8988T (cell line): ENCODE data around the gene TBL1XR1.

Experiments
- DNase-seq: peaks from one replicate; pipeline ENCODE4 v3.0.0; 2011

The TBL1XR1 gene

DNA sequence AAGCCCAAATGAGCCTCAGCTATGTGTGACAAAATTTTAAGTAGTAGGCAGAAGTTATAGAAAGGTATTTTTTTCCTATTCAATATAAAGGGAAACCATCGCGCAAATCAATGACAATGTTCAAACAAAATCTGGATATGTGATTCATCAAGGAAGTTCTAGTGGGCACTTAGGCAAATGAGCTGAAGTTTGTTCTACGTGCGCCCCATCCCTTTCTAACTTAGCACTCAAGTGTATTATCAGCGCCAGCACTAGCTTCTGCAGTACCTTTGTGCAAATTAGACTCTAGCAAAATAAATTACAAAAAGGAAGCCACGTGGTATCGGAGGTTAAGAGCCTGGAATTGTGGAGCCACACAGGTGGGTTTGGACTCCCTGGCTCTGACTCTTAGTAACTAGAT lies 91.1 kb downstream of the TBL1XR1 start:
- no peak for DNase-seq

DNA sequence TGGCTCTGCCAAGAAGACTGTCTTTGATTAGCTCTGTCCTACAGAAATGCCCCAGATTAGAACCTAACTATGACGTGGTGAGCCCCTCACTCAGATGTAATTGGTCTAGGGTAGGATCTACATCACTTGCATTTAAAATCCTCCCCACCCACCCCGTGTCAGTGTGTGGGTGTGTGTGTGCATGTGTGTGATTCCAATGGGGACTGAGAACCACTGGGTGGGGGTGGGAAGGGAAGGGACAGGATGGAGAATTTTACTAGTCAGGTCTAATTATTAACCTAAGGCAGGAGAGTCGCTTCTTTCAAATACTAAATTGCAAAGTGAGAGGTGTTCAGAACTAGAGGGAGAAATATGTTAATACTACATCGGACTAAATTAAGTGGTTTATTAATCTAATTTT lies 91.7 kb downstream of the TBL1XR1 start:
- DNase-seq: no peak

DNA sequence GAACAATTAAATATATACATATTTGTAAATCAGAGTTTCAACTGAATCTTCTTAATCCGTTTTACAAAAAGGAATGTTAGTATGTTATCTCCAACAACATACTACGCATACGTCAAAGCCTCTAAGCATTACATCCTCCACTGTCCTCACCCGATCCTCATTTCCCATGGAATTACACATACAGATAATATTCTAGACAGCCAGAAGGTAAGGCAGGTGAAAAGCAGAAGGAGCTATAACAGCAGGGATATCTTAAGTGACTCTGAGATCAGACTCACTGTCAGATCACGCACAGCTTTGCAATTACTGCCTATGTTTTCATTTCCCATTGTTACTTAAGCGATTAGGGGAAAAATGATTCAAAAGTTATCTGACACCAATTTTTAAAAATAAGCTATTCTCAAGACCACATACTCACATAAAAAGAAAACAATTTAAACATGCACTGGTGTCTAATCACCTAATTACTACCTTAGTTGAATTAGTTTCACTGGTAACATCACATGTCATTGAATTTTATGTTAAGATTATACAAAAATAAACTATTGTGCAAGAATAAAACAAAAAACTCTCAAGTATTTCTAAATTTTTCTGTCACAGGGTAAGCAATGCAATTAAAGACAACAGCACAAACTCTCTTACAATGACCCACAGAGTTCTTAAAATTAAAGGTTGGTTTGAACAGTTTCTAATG lies 92.8 kb downstream of the TBL1XR1 start:
- no peak for DNase-seq

DNA sequence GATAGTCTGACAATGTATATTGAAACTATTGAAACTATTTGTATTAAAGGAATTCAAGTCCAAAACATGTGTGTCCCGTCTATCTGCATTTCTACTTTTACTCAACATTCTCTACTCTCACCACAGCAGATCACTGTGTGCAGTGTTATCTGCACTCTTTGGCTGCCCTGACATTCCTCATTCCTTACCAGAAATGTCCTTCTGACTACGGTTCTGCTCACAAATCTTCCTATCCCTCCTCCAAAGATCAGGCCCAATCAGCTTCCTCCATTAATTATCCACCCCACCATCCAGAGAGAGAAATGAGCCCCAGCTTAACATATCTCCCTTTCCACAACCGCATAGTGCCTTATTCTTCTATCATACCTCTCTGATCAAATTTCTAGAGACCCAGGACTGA lies 94.7 kb downstream of the TBL1XR1 start:
- no peak for DNase-seq

DNA sequence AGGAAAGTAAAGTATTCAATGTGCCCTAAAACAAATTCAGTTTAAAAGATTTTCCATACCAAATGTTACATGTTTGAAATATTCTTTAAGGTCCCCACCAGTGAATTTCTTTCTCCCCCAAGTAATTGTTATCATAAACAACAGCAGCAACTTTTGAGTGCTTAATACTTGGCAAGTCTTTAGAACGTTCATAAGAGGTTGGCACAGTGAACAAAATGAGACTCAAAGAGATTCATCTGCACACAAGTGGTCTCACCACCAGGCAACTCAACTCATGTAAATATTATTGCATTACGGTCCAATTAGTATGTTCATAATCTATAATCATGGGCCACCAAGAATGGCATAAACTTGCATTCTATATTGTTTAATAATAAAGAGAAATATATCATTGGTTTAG lies 98.7 kb downstream of the TBL1XR1 start:
- no peak for DNase-seq

DNA sequence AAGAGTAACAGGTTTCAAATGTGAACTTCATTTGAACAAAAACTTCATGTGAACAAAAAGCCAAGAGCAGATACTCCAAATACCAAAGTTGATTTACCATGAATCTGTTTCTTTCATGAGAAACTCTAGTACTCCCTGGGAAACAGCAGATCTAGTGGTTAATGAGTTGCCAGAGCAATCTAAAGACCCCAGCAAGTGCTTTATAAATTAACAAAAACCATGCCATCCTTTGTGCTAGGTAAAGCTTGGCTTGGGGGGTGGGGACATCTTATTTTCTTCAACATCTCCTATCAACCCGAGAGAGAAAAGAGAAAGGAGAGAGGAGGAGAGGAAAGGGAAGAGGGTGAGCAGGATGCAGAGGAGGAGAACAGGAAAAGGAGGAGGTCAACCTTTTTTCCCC lies 100.7 kb downstream of the TBL1XR1 start:
- no peak for DNase-seq

DNA sequence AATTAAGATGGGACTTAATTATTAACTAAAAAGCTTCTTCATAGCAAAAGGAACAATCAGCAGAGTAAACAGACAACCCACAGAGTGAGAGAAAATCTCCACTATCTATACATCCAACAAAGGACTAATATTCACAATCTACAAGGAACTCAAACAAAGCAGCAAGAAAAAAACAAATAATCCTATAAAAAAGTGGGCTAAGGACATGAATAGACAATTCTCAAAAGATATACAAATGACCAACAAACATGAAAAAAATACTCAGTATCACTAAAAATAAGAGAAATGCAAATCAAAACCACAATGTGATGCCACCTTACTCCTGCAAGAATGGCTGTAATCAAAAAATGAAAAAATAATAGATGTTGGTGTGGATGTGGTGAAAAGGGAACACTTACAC lies 103.3 kb downstream of the TBL1XR1 start:
- DNase-seq: no peak

DNA sequence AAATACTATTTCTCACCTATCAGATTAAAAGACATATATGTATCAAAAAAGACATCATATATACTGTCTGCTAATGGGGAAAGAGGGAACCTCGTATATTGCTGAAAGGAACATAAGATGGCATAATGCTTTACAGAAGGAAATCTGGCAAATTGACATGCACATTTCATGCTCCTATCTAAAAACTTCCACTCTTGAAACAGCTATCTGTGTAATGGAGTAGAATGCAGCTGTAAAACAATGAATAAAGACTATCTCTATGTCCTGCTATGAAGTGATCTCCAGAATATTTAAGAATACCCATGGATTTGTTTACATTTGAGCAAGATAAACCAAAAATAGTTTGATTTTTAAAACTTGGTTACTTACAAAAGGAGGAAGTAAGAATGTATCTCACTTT lies 107.4 kb downstream of the TBL1XR1 start:
- DNase-seq: no peak

DNA sequence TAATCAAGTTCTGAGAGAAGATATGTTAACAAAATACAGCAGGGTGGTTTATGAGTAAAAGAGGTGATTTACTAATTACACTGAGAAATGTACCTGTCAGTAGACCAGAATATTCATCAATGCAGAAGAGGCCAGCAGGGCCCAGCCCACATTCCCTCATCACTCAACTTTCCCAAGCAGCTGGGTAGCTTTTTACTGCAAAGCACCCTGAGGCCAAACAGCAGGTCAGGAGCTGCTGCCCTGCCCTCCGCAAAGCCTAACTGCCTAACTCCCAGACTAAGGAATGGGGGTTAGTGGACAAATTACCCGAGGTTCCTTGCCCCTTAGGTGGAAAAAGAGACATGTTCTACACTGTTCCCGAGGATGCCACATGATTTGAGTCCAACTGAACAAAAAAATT lies 108.2 kb downstream of the TBL1XR1 start:
- DNase-seq: no peak

DNA sequence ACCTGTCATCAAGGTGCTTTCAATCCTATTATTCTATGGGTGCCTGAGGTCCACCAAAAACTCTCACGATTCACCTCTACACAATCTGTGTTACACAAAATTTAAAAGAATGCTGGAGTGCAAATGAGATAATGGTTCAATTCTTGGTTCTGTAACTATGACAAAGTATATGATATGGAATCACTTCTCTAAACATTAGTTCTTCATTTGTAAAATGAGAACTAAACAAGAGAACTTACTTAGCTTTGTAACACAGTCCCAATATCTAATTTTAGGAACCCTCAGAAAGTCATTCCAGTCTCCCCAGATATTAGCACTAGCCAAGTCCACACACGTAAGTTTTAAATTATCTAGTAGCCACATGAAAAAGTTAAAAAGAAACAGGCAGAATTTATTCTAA lies 111.5 kb downstream of the TBL1XR1 start:
- DNase-seq: no peak

DNA sequence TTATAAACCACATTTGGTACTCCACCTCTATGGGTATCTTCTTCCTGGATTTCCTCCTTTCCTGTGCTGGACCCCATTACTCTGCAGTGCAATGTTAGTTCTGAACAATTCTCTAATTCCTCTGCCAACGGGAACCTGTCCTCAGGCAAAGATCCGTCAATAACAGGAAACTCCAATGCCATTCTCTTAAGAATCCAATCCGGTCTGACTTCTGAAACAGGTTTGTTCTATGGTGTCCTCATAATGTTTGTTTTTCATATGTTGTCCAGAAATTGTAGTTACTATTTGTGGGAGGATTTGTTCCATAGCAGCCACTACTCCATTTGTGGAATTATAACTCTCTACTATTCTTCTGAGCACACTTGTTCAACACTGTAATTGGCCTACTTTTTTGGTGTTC lies 112.7 kb downstream of the TBL1XR1 start:
- no peak for DNase-seq

DNA sequence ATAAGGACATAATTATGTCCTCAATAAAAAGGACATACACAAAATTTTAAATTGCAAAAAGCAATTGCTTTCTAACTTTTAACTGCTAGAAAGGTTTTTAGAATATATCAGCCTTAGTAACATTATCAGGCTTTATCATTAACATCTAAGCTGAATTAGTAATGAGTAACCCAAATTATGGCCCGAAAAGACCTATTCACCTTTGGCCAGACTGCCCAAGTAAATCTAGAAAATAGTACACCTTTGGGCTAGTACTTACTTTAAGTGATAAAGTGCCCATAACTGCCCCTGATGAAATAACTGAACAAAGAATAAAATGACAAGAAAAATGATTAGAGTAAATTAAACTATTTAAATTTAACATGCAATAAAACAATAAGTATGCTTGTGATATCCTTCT lies 117.2 kb downstream of the TBL1XR1 start:
- no peak for DNase-seq

DNA sequence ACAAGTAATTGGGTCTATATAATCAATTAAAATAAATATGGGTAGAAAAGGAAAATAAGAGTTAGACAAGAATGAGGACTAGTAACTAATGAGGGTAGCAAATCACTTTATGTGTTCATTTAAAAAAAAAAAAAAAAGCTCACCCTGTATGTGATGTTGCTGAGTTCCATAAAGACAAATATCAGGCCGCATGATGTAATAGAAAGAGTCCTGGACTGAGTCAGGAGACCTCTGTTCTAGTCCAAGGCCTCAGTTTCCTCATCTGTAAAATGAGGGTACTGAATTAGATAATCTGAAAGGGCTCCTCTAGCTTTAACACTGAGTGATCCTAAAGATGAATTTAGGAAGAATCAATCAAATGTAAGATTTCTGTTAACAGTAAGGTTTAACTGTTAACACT lies 117.6 kb downstream of the TBL1XR1 start:
- no peak for DNase-seq

DNA sequence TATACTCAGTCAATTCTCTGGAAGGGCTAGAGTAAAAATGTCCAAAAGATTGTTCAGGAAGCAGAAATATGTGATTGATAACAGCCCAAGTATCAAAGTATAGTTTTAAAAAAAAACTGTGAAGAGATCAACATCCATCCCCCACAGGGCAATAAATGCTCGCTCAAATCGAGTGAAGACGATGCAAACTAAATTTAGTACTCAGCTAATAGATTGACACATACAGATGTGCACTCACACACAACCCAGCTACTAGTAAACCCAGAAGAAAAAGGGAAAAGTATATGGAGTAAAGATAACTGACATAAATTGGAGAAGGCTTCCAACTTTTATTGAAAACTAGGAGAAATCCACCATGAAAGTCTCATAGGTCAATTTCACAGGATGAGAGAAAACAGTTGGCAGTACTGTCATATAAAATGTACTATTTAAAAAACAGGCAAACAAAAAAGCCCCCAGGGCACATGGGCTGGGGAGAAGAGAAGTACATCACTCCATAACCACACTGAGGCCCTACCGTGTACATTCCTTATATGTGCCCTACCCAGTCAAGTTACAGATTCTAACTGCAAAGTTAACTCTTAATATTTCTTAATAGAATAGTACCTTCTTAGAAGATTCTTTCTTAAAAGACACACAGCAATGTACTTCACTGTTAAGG lies 125.7 kb downstream of the TBL1XR1 start:
- DNase-seq: no peak

DNA sequence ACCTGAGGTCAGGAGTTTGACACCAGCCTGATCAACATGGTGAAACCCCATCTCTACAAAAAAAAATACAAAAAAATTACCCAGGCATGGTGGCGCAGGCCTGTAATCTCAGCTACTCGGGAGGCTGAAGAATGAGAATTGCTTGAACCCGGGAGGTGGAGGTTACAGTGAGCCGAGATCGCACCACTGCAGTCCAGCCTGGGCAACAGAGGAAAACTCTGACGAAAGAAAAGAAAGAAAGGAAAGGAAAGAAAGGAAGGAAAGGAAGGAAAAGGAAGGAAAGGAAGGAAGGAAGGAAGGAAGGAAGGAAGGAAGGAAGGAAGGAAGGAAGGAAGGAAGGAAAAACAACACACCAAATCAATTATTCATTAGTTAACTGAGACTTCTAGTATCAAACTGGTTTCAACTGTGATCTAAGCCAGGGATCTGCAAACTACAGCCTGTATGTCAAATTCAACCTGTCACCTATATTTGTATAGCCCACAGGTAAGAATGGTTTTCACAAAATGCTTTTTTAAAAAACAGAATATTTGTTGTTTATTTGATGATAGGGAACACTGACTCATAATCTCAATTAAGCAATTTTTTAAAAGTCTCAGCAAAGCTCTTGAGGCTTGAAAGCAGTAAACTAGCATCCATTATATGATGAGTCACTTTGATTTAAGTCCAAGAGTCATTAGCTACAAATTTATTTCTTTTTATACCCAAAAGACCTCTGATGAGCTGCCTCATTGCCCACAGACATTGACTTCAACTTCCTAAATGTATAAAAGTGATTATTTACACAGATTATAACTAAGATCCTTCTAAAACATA lies 127.6 kb downstream of the TBL1XR1 start:
- DNase-seq: no peak

DNA sequence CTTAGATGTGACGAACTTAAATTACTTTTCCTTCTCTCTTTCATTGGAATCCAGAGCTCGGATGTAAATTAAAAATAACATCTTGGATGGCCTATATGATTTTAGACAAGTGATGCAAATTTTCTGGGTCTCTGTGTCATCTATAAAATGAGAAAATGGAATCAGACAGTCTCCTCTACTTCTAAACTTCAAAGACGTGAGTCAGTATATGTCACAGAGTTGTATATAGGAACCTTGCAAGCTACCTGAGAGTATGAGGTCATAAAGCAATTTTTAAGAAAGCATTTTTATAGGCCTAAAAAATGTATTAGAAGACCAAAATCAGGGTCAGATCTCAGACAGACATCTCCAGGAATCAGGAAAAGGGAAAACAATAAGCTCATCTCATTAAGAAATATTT lies 128.3 kb downstream of the TBL1XR1 start:
- DNase-seq: no peak

DNA sequence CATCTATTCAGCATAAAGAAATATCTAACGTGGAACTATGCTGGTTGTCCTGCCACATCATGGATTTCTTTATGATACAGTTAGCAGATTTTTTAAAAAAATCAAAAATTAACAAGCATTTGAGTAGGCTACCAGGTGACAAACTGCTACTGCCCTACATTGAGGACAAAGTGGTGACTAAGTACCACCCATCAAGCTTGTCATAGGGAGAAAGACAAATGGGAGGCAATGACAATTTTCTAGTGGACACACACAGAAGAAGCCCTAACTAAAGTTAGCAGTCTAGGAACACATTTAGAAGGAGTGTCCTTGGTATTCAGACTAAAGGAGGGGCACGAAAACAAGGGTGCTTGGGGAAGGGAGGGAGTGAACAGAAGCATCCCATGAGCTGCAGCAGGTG lies 131.2 kb downstream of the TBL1XR1 start:
- no peak for DNase-seq

DNA sequence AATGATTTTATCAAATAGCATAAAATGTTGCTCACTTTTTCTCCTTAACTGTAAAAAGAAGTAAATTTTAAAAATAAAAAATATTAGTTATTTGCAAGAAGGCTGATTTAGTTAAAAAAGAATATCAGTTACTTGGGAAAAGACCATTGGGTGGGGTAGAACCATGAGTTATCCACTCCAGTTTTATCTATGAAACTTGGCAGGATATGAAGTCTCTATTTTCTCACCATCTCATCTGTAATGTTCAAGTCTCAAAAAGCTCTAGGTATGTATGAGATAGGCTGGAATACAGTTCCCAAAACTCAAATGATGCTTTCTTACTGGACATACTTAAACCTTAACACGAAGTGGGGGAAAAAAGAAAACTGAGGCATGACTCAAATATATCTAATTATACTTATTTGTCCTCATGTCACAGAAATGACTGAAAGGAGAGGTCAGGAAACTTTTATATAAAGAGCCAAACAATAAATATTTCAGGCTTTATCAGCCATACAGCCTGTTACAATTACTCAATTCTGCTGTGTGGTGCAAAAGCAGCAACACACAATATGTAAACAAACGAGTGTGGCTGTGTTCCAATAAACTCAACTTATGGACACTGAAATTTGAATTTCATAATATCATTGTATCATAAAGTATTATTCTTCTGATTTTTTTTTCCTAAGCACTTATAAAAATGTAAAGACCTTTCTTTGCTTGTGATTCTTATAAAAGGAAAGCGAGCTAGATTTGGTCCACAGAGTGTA lies 131.8 kb downstream of the TBL1XR1 start:
- DNase-seq: no peak

DNA sequence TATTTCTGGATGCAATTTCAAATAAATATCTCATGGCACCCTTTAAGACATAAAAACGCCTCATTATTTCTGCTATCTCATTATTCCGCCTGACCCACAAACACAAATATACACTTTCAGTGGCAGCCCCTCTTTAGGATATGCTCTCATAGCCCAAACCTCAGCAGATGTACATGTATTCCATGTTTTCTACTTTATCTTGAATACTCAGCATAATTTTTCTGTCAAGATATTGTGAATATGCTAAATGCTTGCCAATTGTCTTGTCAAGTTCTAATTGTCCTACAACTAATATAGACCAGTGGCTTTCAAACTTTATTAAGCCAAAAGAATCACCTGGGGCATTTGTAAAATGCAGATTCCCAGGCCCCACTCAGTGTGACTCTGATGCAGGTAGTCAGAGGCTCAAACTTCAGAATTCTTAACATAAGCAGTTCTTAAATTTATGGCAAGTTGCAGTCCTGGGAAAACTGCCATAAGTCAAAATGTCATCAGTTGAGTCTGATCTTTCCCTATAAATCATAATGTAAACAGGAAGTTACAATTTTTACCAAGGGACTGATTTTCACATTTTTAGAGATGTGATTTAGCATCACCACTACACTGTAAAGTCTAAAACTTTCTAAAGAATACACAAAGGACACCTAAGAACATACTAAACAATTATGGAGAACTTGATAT lies 135.1 kb downstream of the TBL1XR1 start:
- no peak for DNase-seq

DNA sequence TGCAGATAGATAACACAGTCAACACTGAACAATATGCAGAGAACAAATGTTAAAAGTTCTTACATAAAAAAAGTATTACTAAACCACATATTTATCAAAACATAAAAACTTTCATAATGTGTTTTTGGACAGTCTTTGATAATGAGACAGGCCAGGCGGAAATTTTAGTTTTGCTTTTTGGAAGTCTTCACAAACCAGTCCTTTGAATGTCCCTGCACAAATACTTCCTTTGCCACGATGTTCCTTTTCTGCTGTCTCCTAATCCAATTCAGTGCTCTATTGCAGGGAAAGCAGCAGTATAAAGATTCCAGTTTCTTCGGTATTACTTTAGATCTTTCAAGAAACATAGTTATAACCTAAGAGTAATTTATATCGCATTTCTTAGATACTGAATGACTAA lies 135.9 kb downstream of the TBL1XR1 start:
- no peak for DNase-seq

DNA sequence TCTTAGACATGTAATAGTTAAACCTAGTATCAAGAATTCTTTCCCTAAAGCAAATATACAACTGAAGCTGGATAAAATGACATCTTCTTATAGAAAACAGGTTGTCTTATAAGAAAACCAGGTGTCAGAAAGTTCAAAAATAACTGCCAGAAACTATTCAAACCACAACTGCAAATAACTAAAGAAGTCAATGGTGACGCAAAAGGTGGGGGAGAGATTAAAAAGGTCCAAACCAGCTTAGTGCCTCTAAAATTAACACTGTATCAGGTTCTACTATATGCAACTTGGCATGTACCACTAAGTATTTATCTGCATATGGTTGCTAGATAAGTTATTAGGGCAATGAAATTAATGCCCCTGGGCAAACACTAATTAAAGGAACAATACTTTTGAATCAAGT lies 136.8 kb downstream of the TBL1XR1 start:
- DNase-seq: no peak

DNA sequence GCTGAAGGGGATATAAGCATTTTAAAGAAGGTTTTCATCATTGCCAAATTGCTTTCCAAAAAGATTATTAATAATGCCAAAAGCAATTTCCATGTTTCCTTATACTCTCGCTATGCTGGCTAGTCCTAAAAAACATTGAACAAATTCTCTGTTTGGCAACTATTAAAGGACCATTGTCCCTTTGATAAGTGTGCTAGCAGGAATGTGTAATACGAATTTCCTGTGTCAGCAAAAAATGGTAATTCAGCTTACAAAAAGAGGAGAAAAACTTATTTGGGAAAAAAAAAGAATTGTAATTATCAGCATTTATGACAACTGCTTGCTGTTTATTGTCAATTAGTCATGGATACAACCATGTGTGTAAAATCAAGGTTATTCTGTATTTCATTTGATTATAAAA lies 138.6 kb downstream of the TBL1XR1 start:
- DNase-seq: no peak

DNA sequence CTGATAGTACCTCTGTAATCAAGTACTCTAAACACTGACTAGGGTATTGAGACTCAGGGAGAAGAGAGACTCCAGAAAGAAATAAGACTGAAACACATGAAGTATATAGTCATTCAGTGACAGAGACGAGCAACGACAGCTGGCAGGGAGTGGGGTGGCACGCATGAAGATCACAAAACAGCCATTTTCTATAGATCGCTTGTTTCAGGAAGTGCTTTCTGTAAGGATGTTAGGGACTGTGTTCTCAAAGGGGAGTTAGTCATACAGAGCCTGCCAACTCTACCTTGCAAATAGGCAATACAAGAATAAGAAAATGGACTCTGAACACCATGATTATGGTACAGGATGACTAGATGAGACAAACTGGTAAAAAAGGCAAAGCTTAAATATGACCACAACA lies 139.5 kb downstream of the TBL1XR1 start:
- DNase-seq: no peak
